Hepatocyte (in vitro differentiated cells): ENCODE results near the gene ALG14.

Experiments
- EZH2 ChIP-seq: fragments of 200-600 bp; sonication (generic); IDR thresholded peaks from 2 replicates; pipeline ENCODE4 v1.6.1; 2016; ENCODE audit warnings: antibody characterized with exemption, mild to moderate bottlenecking, borderline replicate concordance
- TF ChIP-seq, protein P1 (sequence below): fragments of 200-600 bp; sonication (generic); IDR thresholded peaks from 2 replicates; pipeline ENCODE4 v1.5.1; 2016; ENCODE audit warnings: antibody characterized with exemption, mild to moderate bottlenecking; ENCODE audit not compliant: poor library complexity

DNA sequence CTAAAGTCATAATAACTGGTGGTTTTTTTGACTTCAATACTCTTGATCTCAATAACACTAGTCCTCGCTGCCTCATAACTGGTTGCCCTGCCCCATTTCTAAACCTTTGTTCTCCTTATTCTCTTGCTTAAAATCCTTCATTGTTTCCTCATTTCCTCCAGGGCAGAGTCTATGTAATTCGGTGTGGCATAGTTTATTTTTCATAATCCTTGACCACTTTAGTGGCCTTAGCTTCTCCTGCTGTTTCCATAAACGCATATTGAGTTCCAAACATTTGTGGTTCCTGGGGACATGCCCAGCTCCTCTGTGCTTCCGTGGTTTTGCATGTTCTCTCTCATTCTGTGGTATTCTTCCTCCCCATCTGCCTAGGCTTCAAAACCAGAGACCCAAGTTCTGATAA is 25.4 kb upstream of the ALG14 start:
- TF ChIP-seq, protein P1, sequence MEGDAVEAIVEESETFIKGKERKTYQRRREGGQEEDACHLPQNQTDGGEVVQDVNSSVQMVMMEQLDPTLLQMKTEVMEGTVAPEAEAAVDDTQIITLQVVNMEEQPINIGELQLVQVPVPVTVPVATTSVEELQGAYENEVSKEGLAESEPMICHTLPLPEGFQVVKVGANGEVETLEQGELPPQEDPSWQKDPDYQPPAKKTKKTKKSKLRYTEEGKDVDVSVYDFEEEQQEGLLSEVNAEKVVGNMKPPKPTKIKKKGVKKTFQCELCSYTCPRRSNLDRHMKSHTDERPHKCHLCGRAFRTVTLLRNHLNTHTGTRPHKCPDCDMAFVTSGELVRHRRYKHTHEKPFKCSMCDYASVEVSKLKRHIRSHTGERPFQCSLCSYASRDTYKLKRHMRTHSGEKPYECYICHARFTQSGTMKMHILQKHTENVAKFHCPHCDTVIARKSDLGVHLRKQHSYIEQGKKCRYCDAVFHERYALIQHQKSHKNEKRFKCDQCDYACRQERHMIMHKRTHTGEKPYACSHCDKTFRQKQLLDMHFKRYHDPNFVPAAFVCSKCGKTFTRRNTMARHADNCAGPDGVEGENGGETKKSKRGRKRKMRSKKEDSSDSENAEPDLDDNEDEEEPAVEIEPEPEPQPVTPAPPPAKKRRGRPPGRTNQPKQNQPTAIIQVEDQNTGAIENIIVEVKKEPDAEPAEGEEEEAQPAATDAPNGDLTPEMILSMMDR, result no peak
- TF ChIP-seq EZH2, result no peak
